Right atrium auricular region (tissue), 2 donors: ENCODE measurements around the gene POR. TPM values are rescaled to one million over a fixed set of nuclear protein-coding genes. Genes with fewer than 3 reads are reported as not detected.
"Not testable (repeated sequence)": the region's sequence is repeated elsewhere in the genome, so short reads cannot be mapped to it uniquely, and the experiment has no call there.

Experiments
- DNase-seq: peaks from one replicate; pipeline ENCODE4 v3.0.0-alpha.2; 2019; ENCODE audit warnings: low spot score
- H3K27ac ChIP-seq, 2 donors: fragments of 200-600 bp; sonication (generic); 1 replicate in 1 of 2; 2 replicates in 1 of 2; pipeline ENCODE4 v1.5.1; 2016 to 2019
- H3K27me3 ChIP-seq, 2 donors: fragments of 200-600 bp; sonication (generic); one replicate each; pipeline versions ENCODE4 v1.5.1 to v1.6.0; 2017 to 2019
- H3K36me3 ChIP-seq: fragments of 200-600 bp; sonication (generic); one replicate; pipeline ENCODE4 v1.5.1; 2016
- H3K4me1 ChIP-seq, 2 donors: fragments of 200-600 bp; sonication (generic); one replicate each; pipeline versions ENCODE4 v1.5.1 to v1.6.0; 2017 to 2019
- H3K4me3 ChIP-seq, 2 donors: fragments of 200-600 bp; sonication (generic); 1 replicate in 1 of 2; 2 replicates in 1 of 2; pipeline ENCODE4 v1.5.1; 2017 to 2019; ENCODE audit warnings: mild to moderate bottlenecking in 1 of 2, moderate library complexity in 1 of 2
- H3K9me3 ChIP-seq, 2 donors: fragments of 200-600 bp; sonication (generic); one replicate each; pipeline ENCODE4 v1.5.1; 2019
- total RNA-seq, 2 donors: library from RNA; depleted of rRNA; stranded (reverse); fragments of >200 nt; gene quantifications; one replicate each; pipeline ENCODE4 v1.1.0, GENCODE V29; 2016
- TF ChIP-seq, protein P1 (sequence below), 2 donors: fragments of 200-600 bp; sonication (generic); IDR thresholded peaks; one replicate each; pipeline ENCODE4 v1.5.1; 2019; ENCODE audit warnings: antibody characterized with exemption in 2 of 2

The POR gene
- total RNA-seq, 2 donors from 2014 or later, result 53.4 to 85.3 TPM

DNA sequence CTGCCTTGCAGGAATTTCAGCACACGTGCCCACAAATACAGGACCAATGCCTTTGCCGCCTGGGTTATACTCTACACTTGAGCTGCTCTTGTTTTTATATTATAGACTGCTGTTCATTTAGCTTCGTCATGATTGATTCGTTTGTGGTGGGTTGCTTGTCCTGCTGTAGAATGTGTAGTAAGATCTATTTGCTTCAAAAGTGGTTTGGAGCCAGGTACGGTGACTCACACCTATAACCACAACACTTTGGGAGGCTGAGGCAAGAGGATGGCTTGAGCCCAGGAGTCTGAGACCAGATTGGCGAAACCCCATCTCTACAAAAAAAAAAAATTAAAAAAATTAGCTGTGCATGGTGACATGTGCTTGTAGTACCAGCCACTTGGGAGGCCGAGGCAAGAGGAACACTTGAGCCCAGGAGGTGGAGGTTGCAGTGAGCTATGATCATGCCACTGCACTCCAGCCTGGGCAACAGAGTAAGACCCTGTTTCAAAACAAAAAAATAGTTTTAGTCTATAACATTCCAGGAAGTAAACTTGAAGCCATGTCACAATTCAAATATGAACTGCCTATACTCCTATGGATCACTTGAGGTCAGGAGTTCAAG, 45.1 kb upstream of the POR start:
- DNase-seq, result no peak
- Histone ChIP-seq H3K4me1 (peaks cover 0 to 18% of the 10 kb centered on the region in 2 donors), H3K9me3 (no peaks in the 10 kb centered on the region), H3K36me3 (no peaks in the 10 kb centered on the region), H3K27me3 (no peaks in the 10 kb centered on the region), H3K4me3 (no peak overlapping the region), H3K27ac (no peak overlapping the region)
- TF ChIP-seq, protein P1, sequence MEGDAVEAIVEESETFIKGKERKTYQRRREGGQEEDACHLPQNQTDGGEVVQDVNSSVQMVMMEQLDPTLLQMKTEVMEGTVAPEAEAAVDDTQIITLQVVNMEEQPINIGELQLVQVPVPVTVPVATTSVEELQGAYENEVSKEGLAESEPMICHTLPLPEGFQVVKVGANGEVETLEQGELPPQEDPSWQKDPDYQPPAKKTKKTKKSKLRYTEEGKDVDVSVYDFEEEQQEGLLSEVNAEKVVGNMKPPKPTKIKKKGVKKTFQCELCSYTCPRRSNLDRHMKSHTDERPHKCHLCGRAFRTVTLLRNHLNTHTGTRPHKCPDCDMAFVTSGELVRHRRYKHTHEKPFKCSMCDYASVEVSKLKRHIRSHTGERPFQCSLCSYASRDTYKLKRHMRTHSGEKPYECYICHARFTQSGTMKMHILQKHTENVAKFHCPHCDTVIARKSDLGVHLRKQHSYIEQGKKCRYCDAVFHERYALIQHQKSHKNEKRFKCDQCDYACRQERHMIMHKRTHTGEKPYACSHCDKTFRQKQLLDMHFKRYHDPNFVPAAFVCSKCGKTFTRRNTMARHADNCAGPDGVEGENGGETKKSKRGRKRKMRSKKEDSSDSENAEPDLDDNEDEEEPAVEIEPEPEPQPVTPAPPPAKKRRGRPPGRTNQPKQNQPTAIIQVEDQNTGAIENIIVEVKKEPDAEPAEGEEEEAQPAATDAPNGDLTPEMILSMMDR (IDR thresholded peaks at IDR 0.05), result no peak

DNA sequence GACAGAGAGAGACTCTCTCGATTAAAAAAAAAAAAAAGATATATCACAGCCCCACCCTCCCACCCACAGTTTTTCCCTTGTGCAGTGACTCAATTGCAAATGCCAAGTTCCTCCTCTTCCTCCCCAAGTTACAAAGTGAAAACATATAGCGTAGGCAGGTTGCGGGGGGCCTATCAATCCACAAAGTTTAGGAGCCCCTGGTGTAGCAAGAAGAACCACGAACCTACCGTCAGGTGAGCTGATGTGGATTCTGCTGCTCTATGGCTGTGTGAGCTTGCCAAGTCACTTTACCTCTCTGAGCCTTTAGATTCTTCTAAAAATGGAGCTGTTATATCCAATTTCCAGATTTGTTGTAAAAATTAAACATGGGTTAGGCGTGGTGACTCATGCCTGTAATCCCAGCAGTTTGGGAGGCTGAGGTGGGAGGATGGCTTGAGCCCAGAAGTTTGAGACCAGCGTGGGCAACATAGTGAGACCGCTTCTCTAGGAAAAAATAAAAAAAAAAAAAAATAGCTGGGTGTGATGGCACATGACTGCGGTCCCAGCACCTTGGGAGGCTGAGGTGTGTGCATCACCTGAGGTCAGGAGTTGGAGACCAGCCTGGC, 44.3 kb upstream of the POR start:
- no peak overlapping the region for H3K27ac ChIP-seq
- H3K27me3 ChIP-seq, result no peaks in the 10 kb centered on the region
- no peaks in the 10 kb centered on the region for H3K36me3 ChIP-seq
- DNase-seq, result no peak
- TF ChIP-seq, protein P1 (IDR thresholded peaks at IDR 0.05), result no peak
- H3K4me3 ChIP-seq, result no peak overlapping the region
- H3K4me1 ChIP-seq, result peaks cover 0 to 18% of the 10 kb centered on the region in 2 donors
- no peaks in the 10 kb centered on the region for H3K9me3 ChIP-seq

DNA sequence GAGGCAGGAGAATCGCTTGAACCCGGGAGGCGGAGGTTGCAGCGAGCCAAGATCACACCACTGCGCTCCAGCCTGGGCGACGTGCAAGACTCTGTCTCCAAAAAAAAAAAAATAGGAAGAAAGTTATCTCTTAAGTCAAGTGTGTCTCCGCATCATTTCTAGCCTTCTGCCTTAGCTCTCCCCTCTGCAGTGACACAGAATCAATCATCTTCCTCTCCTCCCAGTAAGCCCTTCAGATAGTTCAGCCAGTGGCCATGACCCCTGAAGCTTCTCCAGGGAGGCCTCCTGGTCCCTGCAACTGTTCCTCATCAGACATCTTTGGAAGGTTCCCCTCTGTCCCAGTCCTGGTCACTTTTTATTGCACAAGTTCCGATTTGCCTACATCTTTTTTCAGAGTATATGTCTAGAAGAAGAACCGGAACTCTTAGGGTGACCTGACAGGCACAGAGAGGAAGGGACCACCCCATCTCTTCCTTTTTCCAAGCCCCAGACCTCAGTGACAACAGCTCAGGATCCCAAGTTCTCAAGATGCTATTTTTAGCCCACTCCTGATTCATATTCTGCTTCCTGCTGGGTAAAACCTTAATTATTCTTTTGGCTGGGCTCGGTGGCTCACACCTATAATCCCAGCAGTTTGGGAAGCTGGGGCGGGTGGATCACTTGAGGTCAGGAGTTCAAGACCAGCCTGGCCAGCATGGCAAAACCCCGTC, 42.7 kb upstream of the POR start:
- Histone ChIP-seq H3K9me3 (no peaks in the 10 kb centered on the region), H3K4me3 (no peak overlapping the region), H3K27ac (peak overlapping the region; percentile 47 to 66), H3K36me3 (no peaks in the 10 kb centered on the region), H3K27me3 (no peaks in the 10 kb centered on the region), H3K4me1 (peaks cover 0 to 7% of the 10 kb centered on the region in 2 donors)
- no peak for DNase-seq
- TF ChIP-seq, protein P1 (IDR thresholded peaks at IDR 0.05), result no peak

DNA sequence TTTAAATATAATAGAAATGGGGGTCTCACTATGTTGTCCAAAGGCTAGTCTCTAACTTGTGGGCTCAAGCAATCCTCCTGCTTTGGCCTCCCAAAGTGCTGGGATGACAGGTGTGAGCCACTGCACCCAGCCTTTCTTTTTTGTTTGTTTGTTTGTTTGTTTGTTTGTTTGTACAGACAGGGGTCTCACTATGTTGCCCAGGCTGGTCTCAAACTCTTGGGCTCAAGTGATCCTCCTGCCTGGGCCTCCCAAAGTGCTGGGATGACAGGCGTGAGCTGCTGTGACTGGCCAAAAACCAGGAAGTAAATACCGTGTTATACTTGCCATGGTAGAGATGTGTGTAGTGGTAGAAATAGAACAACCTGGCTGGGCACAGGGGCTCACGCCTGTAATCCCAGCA, 40.8 kb upstream of the POR start:
- not testable (repeated sequence) for H3K4me3 ChIP-seq, H3K36me3 ChIP-seq, H3K27ac ChIP-seq, H3K27me3 ChIP-seq, H3K9me3 ChIP-seq, DNase-seq
- peaks cover 0 to 14% of the 10 kb centered on the region in 2 donors for H3K4me1 ChIP-seq

DNA sequence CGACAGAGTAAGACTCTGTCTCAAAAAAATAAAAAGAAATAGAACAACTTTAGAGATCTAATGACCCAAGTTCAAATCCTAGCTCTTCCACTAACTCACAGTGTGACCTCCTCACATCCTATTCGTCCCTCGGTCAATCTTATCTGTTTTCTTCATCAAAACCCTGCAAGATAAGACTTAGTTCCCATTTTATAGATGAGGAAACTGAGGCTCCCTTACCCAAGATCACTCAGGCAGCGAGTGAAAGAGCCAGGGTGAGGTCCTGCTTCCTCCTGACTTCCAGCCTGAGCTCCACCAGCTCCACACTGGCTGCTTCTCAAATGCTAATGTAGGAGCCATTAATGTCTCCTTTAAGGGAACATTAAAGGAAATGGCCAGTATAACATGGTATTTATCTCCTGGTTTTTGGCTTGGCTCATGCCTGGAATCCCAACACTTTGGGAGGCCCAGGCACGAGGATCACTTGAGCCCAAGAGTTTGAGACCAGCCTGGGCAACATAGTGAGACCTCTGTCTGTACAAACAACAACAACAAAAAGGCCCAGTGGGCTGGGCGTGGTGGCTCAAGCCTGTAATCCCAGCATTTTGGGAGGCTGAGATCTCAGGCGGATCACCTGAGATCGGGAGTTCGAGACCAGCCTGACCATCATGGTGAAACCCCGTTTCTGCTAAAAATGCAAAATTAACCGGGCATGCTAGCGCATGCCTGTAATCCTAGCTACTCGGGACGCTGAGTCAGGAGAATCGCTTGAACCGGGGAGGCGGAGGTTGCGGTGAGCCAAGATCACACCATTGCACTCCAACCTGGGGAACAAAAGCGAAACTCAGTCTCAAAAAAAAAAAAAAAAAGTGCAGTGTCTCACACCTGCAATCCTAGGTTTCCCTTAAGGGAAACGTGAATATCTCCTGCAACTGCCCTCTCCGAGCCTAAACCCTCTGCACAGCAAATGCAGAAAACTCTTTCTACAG, 39.6 kb upstream of the POR start:
- Histone ChIP-seq H3K36me3 (no peaks in the 10 kb centered on the region), H3K4me3 (no peak overlapping the region), H3K9me3 (no peaks in the 10 kb centered on the region), H3K27ac (no peak overlapping the region), H3K4me1 (peaks cover 0 to 26% of the 10 kb centered on the region in 2 donors), H3K27me3 (no peaks in the 10 kb centered on the region)
- TF ChIP-seq, protein P1 (IDR thresholded peaks at IDR 0.05), result no peak
- no peak for DNase-seq
